GM19468 (cell line): ENCODE measurements around the gene TMEM258.

Experiments used
- ATAC-seq: cut with Tn5 transposase; IDR thresholded peaks from one replicate; pipeline ENCODE4 v1.9.1; 2021; ENCODE audit warnings: mild to moderate bottlenecking, moderate library complexity, moderate number of reproducible peaks; ENCODE audit not compliant: unreplicated experiment; ENCODE audit errors: extremely low read depth

Gene TMEM258

GRCh38 chr11:61745781-61746441 is 46.5 kb downstream of the TMEM258 start:
- no peak for ATAC-seq

GRCh38 chr11:61744609-61745156 is 47.7 kb downstream of the TMEM258 start:
- no peak for ATAC-seq

GRCh38 chr11:61744181-61744580 is 48.2 kb downstream of the TMEM258 start:
- ATAC-seq: no peak

GRCh38 chr11:61743486-61744095 is 48.8 kb downstream of the TMEM258 start:
- no peak for ATAC-seq

- ATAC-seq: no peak
These were observed 50.0 kb downstream of the TMEM258 start for GRCh38 chr11:61742391-61742790.

GRCh38 chr11:61739966-61740365 is 52.4 kb downstream of the TMEM258 start:
- no peak for ATAC-seq

- ATAC-seq: no peak
These were observed 53.0 kb downstream of the TMEM258 start for GRCh38 chr11:61739413-61739812.
